H1 (cell line): ENCODE measurements around the gene ANAPC15. TPM values are rescaled to one million over a fixed set of nuclear protein-coding genes. Genes with fewer than 3 reads are reported as not detected.

Source experiments
- CTCF ChIA-PET: fragments of 300-600 bp; sonication (Branson Sonifier 250); formaldehyde crosslinking; loops from one replicate; lab custom pipeline; 2021; ENCODE audit not compliant: partially characterized antibody; lab: Charles Lee
- POLR2A ChIA-PET: fragments of 300-600 bp; sonication (Branson Sonifier 250); formaldehyde crosslinking; loops from one replicate; lab custom pipeline; 2021; ENCODE audit warnings: inconsistent platforms; ENCODE audit not compliant: partially characterized antibody; lab: Charles Lee
- DNase-seq, 2 experiments: peaks; one replicate each; pipeline versions ENCODE4 v3.0.0 to v3.0.0-alpha.2; 2010 to 2022; ENCODE audit warnings: low spot score in 2 of 2, low read depth in 1 of 2, mixed read lengths in 1 of 2
- FAIRE-seq: peaks from 2 replicates; lab custom pipeline; 2011; peaks lifted over from hg19 to GRCh38; lab: Jason Lieb, UNC
- H2AFZ ChIP-seq: 2 replicates; pipeline ENCODE4 v1.8.1; 2012; ENCODE audit warnings: low read length, inconsistent platforms
- H2AK5ac ChIP-seq: 2 replicates; pipeline ENCODE4 v1.6.1; 2013; ENCODE audit warnings: low read depth, low read length
- H2BK120ac ChIP-seq: replicated peaks from 2 replicates; pipeline ENCODE3; 2013; ENCODE audit warnings: low read depth, low read length, inconsistent platforms
- H2BK12ac ChIP-seq: 2 replicates; pipeline ENCODE4 v1.6.1; 2013; ENCODE audit warnings: low read depth, low read length
- H2BK15ac ChIP-seq: 2 replicates; pipeline ENCODE4 v1.6.1; 2013; ENCODE audit warnings: low read length
- H2BK20ac ChIP-seq: 2 replicates; pipeline ENCODE4 v1.6.1; 2013; ENCODE audit warnings: low read length
- H2BK5ac ChIP-seq: 2 replicates; pipeline ENCODE4 v1.6.1; 2013; ENCODE audit warnings: low read depth, low read length
- H3K14ac ChIP-seq: 2 replicates; pipeline ENCODE4 v1.6.1; 2013; ENCODE audit warnings: inconsistent platforms; ENCODE audit not compliant: insufficient read length
- H3K18ac ChIP-seq: 2 replicates; pipeline ENCODE4 v1.6.1; 2013; ENCODE audit warnings: low read length; ENCODE audit errors: extremely low read depth
- H3K23ac ChIP-seq: 2 replicates; pipeline ENCODE4 v1.6.1; 2013; ENCODE audit warnings: inconsistent platforms; ENCODE audit not compliant: insufficient read length
- H3K23me2 ChIP-seq: 2 replicates; pipeline ENCODE4 v1.6.1; 2013; ENCODE audit warnings: low read depth, low read length
- H3K27ac ChIP-seq: 2 replicates; pipeline ENCODE4 v1.6.1; 2011; ENCODE audit warnings: low read depth, low read length, inconsistent platforms
- H3K27me3 ChIP-seq, 4 experiments: replicated peaks in 1 of 4; 1 replicate in 1 of 4; 2 replicates in 3 of 4; pipeline versions ENCODE4 v1.6.1 to v1.8.1; 2011 to 2013; ENCODE audit warnings: low read length in 3 of 4, mild to moderate bottlenecking in 3 of 4, inconsistent platforms in 2 of 4, mixed read lengths in 2 of 4, moderate library complexity in 1 of 4; ENCODE audit not compliant: control insufficient read depth in 3 of 4, insufficient read depth in 3 of 4; ENCODE audit errors: extremely low read depth in 1 of 4
- H3K36me3 ChIP-seq, 4 experiments: 2 replicates each; pipeline versions ENCODE4 v1.6.1 to v1.8.1; 2011 to 2013; ENCODE audit warnings: mild to moderate bottlenecking in 4 of 4, low read length in 3 of 4, moderate library complexity in 2 of 4, control low read depth in 1 of 4, inconsistent platforms in 1 of 4; ENCODE audit not compliant: insufficient read depth in 4 of 4, control insufficient read depth in 2 of 4
- H3K4ac ChIP-seq: replicated peaks from 2 replicates; pipeline ENCODE3; 2013; ENCODE audit warnings: low read length, low read depth, mixed read lengths, inconsistent platforms; ENCODE audit not compliant: insufficient read length
- H3K4me1 ChIP-seq, 4 experiments: replicated peaks in 1 of 4; 1 replicate in 1 of 4; 2 replicates in 3 of 4; pipeline versions ENCODE4 v1.6.1 to v1.8.1; 2011 to 2013; ENCODE audit warnings: low read length in 3 of 4, inconsistent platforms in 2 of 4, mixed read lengths in 1 of 4; ENCODE audit not compliant: insufficient read depth in 4 of 4, control insufficient read depth in 3 of 4
- H3K4me2 ChIP-seq, 2 experiments: 2 replicates each; pipeline versions ENCODE4 v1.6.1 to v1.8.1; 2011 to 2013; ENCODE audit warnings: low read depth in 2 of 2, low read length in 2 of 2, control low read depth in 1 of 2, inconsistent platforms in 1 of 2, mild to moderate bottlenecking in 1 of 2; ENCODE audit not compliant: insufficient read depth in 1 of 2
- H3K4me3 ChIP-seq, 4 experiments: fragments of 200-600, 300-600 bp in 1 of 4; sonication (generic), shearing (Covaris generic), sonication (Bioruptor Twin) in 1 of 4; 2 replicates each; pipeline versions ENCODE4 v1.5.1 to v1.8.1; 2011 to 2016; ENCODE audit warnings: low read length in 4 of 4, low read depth in 3 of 4, control low read depth in 2 of 4, inconsistent platforms in 2 of 4, mild to moderate bottlenecking in 2 of 4, mixed read lengths in 1 of 4, moderate library complexity in 1 of 4; ENCODE audit not compliant: insufficient read depth in 2 of 4; ENCODE audit errors: extremely low read depth in 1 of 4
- H3K56ac ChIP-seq: replicated peaks from 2 replicates; pipeline ENCODE3; 2013; ENCODE audit warnings: low read depth, mild to moderate bottlenecking, mixed read lengths, low read length, inconsistent platforms; ENCODE audit not compliant: insufficient read length
- H3K79me1 ChIP-seq: 2 replicates; pipeline ENCODE4 v1.6.1; 2013; ENCODE audit warnings: low read depth, low read length, control low read depth
- H3K79me2 ChIP-seq, 2 experiments: 2 replicates each; pipeline versions ENCODE4 v1.6.1 to v1.8.1; 2012 to 2013; ENCODE audit warnings: low read length in 2 of 2, mild to moderate bottlenecking in 2 of 2, inconsistent platforms in 1 of 2; ENCODE audit not compliant: insufficient read depth in 2 of 2, control insufficient read depth in 1 of 2
- H3K9ac ChIP-seq, 4 experiments: replicated peaks in 1 of 4; 1 replicate in 1 of 4; 2 replicates in 3 of 4; pipeline versions ENCODE4 v1.6.1 to v1.8.1; 2011 to 2013; ENCODE audit warnings: low read depth in 3 of 4, low read length in 3 of 4, control low read depth in 2 of 4, mild to moderate bottlenecking in 2 of 4, moderate library complexity in 2 of 4, inconsistent platforms in 1 of 4; ENCODE audit errors: extremely low read depth in 1 of 4
- H3K9me3 ChIP-seq, 2 experiments: 2 replicates each; pipeline versions ENCODE4 v1.6.1 to v1.8.1; 2012 to 2013; ENCODE audit warnings: mild to moderate bottlenecking in 2 of 2, moderate library complexity in 2 of 2, control low read depth in 1 of 2, inconsistent platforms in 1 of 2, low read depth in 1 of 2, low read length in 1 of 2, mixed read lengths in 1 of 2; ENCODE audit not compliant: insufficient read depth in 2 of 2
- H4K20me1 ChIP-seq, 2 experiments: replicated peaks in 1 of 2; 2 replicates each; pipeline versions ENCODE3 to v1.8.1; 2011 to 2013; ENCODE audit warnings: inconsistent platforms in 2 of 2, low read length in 2 of 2, mild to moderate bottlenecking in 1 of 2; ENCODE audit not compliant: insufficient read depth in 2 of 2, control insufficient read depth in 1 of 2
- H4K5ac ChIP-seq: 2 replicates; pipeline ENCODE4 v1.6.1; 2013; ENCODE audit warnings: low read length, low read depth, mixed read lengths, inconsistent platforms; ENCODE audit not compliant: insufficient read length
- H4K8ac ChIP-seq: 2 replicates; pipeline ENCODE4 v1.8.0; 2013; ENCODE audit warnings: mild to moderate bottlenecking, moderate library complexity, low read length, inconsistent platforms; ENCODE audit not compliant: insufficient read depth; ENCODE audit errors: extremely low read depth
- H4K91ac ChIP-seq: replicated peaks from 2 replicates; pipeline ENCODE3; 2013; ENCODE audit warnings: low read length, mixed read lengths, inconsistent platforms; ENCODE audit not compliant: insufficient read length
- EZH2 ChIP-seq: fragments of 200-600 bp; sonication (generic); IDR thresholded peaks from 2 replicates; pipeline ENCODE4 v1.7.1; 2012; ENCODE audit warnings: low read depth, mild to moderate bottlenecking, moderate library complexity, low read length, inconsistent platforms; ENCODE audit not compliant: severe bottlenecking
- FOSL1 ChIP-seq: IDR thresholded peaks from 2 replicates; pipeline ENCODE4 v1.6.1; 2011; ENCODE audit warnings: mild to moderate bottlenecking, low read depth, low read length, moderate library complexity; ENCODE audit not compliant: insufficient read depth
- GTF2F1 ChIP-seq: IDR thresholded peaks from 2 replicates; pipeline ENCODE4 v1.6.1; 2012; ENCODE audit warnings: low read depth, low read length, improper control_type of control experiment, borderline replicate concordance
- JUND ChIP-seq: IDR thresholded peaks from 2 replicates; pipeline ENCODE4 v1.6.1; 2011; ENCODE audit warnings: mild to moderate bottlenecking, improper control_type of control experiment, low read length
- NANOG ChIP-seq: IDR thresholded peaks from 2 replicates; pipeline ENCODE4 v1.6.1; 2011; ENCODE audit warnings: low read length, low read depth, mild to moderate bottlenecking, inconsistent platforms; ENCODE audit not compliant: insufficient read depth, poor library complexity, severe bottlenecking
- PHF8 ChIP-seq: fragments of 200-600 bp; sonication (generic); conservative IDR thresholded peaks from 2 replicates; pipeline ENCODE4 v1.7.1; 2012; ENCODE audit warnings: low read depth, mild to moderate bottlenecking, inconsistent platforms, low read length, moderate library complexity
- SP4 ChIP-seq: IDR thresholded peaks from 2 replicates; pipeline ENCODE4 v1.6.1; 2012; ENCODE audit warnings: low read length, inconsistent platforms
- TAF7 ChIP-seq: optimal IDR thresholded peaks from 2 replicates; pipeline ENCODE3; 2011; ENCODE audit warnings: low read depth, mild to moderate bottlenecking, inconsistent platforms, low read length, moderate library complexity, borderline replicate concordance
- YY1 ChIP-seq: IDR thresholded peaks from 2 replicates; pipeline ENCODE4 v1.6.1; 2011; ENCODE audit warnings: low read depth, mild to moderate bottlenecking, low read length
- WGBS, 2 experiments: shearing (Covaris generic) in 1 of 2; methylation state at CpG; one replicate each; pipeline versions ENCODE4 v1.1.6 to v1.1.7; 2013 to 2015; ENCODE audit warnings: low lambda C conversion rate in 2 of 2, mixed read lengths in 2 of 2, inconsistent platforms in 1 of 2, low coverage in 1 of 2, missing lambda C conversion rate in 1 of 2; ENCODE audit not compliant: insufficient replicate concordance in 2 of 2, insufficient coverage in 1 of 2, insufficient read length in 1 of 2; ENCODE audit errors: extremely low coverage in 1 of 2, missing lambda C conversion rate in 1 of 2; 5-methylcytosine and 5-hydroxymethylcytosine counted together
- polyA plus RNA-seq, 7 experiments: library from polyadenylated mRNA; depleted of rRNA in 3 of 7; stranded (reverse) in 5 of 7; unstranded in 2 of 7; fragments of >200 nt in 5 of 7; fragments of 200-250 nt in 2 of 7; gene quantifications; 1 replicate in 5 of 7; 2 replicates in 1 of 7; 4 replicates in 1 of 7; pipeline versions ENCODE4 v1.2.1 to v1.2.3, GENCODE V29; 2011 to 2013; ENCODE audit warnings: missing spikeins in 2 of 7, mixed read lengths in 2 of 7
- total RNA-seq: library from RNA; stranded (reverse); fragmentation: NEBNext Ultra II Directional; extraction: Animal tissue kit (Norgen Biotek cat#: 25700); gene quantifications from 2 replicates; pipeline ENCODE4 v1.2.1, GENCODE V29; 2021
- TF ChIP-seq, protein P1 (sequence below): IDR thresholded peaks from 2 replicates; pipeline ENCODE4 v1.6.1; 2011; ENCODE audit warnings: low read length, improper control_type of control experiment
- TF ChIP-seq, protein P2 (sequence below): IDR thresholded peaks from 2 replicates; pipeline ENCODE4 v1.6.1; 2012; ENCODE audit warnings: inconsistent platforms

Gene ANAPC15
- total and polyA plus RNA-seq, 2 of the 8 experiments (the other 6 are each of a cell fraction or from before 2014, with no cell fraction given), result 66.2 to 74.9 TPM

- Histone ChIP-seq H3K56ac (no peak overlapping the region), H3K27ac (peak overlapping the region; percentile 46), H3K14ac (no peak overlapping the region), H3K23ac (no peak overlapping the region), H3K4me2 (no peak overlapping the region), H2AFZ (no peak overlapping the region), H4K20me1 (peaks cover 3 to 14% of the 10 kb centered on the region in 2 experiments), H2BK120ac (no peak overlapping the region), H3K79me1 (peaks cover 9% of the 10 kb centered on the region; the same call in 1 of the 2 replicates), H4K8ac (no peak overlapping the region), H3K9ac (no peak overlapping the region), H3K36me3 (peaks cover 0 to 19% (median 5%) of the 10 kb centered on the region in 4 experiments; a peak in 4 of 8 replicates), H3K9me3 (no peaks in the 10 kb centered on the region), H2BK15ac (no peak overlapping the region), H2AK5ac (no peak overlapping the region), H4K5ac (no peak overlapping the region), H3K18ac (no peak overlapping the region), H2BK20ac (no peak overlapping the region), H3K4me1 (peaks cover 0 to 6% (median 2%) of the 10 kb centered on the region in 4 experiments; a peak in 3 of 7 replicates), H3K4me3 (no peak overlapping the region), H3K4ac (no peak overlapping the region), H2BK12ac (no peak overlapping the region), H3K23me2 (no peaks in the 10 kb centered on the region), H3K79me2 (peaks cover 9 to 85% of the 10 kb centered on the region in 2 experiments), H3K27me3 (no peaks in the 10 kb centered on the region), H4K91ac (no peak overlapping the region), H2BK5ac (no peak overlapping the region)
- FAIRE-seq (no peak), DNase-seq (no peak)
- WGBS, 2 experiments, result 84% methylated on average over 2 of the region's 2 CpGs; no CpG with 5 or more reads in 1 of the 2 experiments
- ChIA-PET POLR2A (interaction anchor here (0.6 to 2.6 kb wide), 7 partner anchors 9 to 43 kb away, joined by 3 to 8 read pairs (median 4); partner anchors contain the start of gene ANAPC15), CTCF (interaction anchor here (0.6 to 2.3 kb wide), 5 partner anchors 10 to 69 kb away, joined by 3 to 8 read pairs (median 3); no protein-coding TSS in a partner anchor)
- TF ChIP-seq NANOG, result no peak
- no peak for TF ChIP-seq EZH2
- TF ChIP-seq, protein P1, sequence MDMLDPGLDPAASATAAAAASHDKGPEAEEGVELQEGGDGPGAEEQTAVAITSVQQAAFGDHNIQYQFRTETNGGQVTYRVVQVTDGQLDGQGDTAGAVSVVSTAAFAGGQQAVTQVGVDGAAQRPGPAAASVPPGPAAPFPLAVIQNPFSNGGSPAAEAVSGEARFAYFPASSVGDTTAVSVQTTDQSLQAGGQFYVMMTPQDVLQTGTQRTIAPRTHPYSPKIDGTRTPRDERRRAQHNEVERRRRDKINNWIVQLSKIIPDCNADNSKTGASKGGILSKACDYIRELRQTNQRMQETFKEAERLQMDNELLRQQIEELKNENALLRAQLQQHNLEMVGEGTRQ, result no peak
- no peak for TF ChIP-seq SP4
- no peak for TF ChIP-seq JUND
- TF ChIP-seq GTF2F1, result no peak
- TF ChIP-seq FOSL1, result no peak
- TF ChIP-seq YY1, result no peak
- TF ChIP-seq, protein P2, sequence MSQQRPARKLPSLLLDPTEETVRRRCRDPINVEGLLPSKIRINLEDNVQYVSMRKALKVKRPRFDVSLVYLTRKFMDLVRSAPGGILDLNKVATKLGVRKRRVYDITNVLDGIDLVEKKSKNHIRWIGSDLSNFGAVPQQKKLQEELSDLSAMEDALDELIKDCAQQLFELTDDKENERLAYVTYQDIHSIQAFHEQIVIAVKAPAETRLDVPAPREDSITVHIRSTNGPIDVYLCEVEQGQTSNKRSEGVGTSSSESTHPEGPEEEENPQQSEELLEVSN, result no peak
- no peak for TF ChIP-seq PHF8
- TF ChIP-seq TAF7, result no peak
These were observed 42.7 kb downstream of the ANAPC15 start for GRCh38 chr11:72069787-72070251.
